Erythroblast (primary cell): ENCODE data around the gene COPZ1.

Source experiments
- GATA1 ChIP-seq: IDR thresholded peaks from 2 replicates; pipeline ENCODE4 v1.6.1; 2011; ENCODE audit warnings: low read depth, mild to moderate bottlenecking, control low read depth, low read length, moderate library complexity
- POLR2A ChIP-seq: IDR thresholded peaks from 2 replicates; pipeline ENCODE4 v1.6.1; 2011; ENCODE audit warnings: mild to moderate bottlenecking, low read length

GRCh38 chr12:54294953-54295566 lies 29.9 kb upstream of the COPZ1 start:
- TF ChIP-seq GATA1, result no peak
- no peak for TF ChIP-seq POLR2A
